GM04503 (cell line): ENCODE data around the gene MCAM.

Source experiments
- DNase-seq: peaks from one replicate; pipeline ENCODE4 v3.0.0-alpha.2; 2012; ENCODE audit warnings: low read depth

Gene MCAM

DNA sequence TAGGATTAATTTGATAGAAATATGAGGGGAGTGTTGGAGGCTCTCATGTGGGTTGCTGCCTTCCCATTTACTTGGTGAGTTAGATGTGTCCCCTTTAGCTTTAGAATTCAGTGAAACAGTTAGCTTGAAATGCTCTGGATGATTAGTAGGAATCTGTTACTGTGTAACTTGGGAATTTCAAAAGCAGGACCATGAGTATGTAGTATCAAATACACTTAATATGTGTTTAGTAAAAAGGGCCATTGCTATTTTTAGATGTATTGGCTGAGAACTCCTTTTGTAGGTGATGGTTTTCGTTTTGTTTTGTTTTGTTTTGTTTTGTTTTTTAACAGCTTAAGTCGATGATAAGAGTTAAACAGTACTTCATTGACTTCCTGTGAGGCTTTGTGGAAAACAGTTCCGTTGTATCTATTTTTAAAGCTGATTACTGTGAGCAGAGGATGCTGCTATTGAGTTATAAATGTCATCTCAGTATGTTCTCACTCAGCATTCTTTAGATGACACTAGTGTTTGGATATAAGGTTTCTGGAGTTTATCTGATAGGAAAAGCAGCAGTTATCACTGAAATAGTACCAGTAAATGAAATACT, 53.5 kb downstream of the MCAM start:
- no peak for DNase-seq

DNA sequence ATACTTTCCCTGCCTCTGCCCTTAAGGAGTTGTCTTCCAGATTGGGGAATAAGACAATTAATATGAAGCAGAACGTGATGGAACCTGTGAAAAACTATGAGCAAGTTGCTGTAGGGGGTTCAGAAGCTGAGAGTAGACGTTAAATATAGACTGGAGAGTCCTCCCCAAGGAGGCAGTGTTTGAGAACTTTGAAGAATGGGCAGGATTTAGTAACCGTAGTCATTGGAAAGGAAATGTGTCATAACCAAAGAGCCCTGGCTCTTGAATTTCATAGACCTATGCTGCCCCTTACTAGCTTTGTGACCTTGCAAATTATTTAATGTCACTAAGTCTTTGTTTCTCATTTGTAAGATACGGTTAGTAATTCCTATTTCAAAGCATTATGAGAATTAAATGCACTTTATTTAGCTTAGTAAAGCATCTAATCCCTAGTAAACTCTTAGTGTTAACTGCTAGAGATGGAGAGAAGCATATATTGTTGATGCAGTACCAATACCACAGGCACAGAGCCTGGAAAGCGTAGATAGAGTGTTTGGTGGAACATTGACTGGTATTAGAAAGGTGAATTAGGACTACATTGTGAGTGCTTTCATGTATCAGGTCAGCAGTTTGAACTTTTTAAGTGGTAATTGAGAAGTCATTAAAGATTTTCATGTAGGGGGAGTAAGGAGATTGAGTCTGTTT, 54.1 kb downstream of the MCAM start:
- DNase-seq = no peak

GRCh38 chr11:119258983-119259382, 57.9 kb downstream of the MCAM start:
- DNase-seq = no peak
